Measurements from ENCODE around the gene KRTAP10-3. TPM values are rescaled to one million over a fixed set of nuclear protein-coding genes. Genes with fewer than 3 reads are reported as not detected.

The KRTAP10-3 gene
- polyA plus RNA-seq, 1 experiment, result not detected

DNA sequence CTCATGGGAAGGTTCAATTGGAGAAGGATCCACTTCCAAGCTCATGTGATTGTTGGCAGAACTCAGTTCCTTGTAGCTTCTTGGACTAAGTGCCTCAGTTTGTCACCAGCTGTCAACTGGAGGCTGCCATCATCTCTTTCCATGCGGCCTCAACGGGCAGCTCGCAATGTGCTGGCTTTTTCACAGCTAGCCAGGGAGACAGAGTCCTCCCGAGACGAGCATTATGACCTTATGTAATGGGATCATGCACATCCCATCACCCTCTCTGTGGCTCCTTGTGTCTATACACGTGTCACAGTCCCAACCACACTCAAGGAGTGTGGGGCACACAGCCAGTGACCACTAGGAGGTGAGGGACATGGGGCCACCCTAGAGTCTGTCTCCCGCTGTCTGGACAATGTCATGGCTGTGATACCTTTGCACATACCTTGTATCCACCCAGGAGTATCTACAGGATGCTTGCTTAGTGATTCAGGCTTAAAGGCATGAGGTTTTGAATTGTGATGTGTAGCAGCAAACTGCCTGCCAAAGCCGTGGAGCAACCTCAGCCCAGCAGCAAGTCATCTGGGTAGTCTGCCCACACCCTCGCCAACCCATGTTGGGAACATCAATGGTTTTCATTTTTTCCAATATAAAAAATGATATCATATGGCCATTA lies 37.6 kb upstream of the KRTAP10-3 start:
- Histone ChIP-seq H3K9me3 (ENCODE audit: control insufficient read depth, insufficient read depth, low read length) (no peaks in the 10 kb centered on the region; the same call in 1 of the 2 replicates), H3K27me3 (ENCODE audit: control insufficient read depth, insufficient read depth, low read length) (peaks cover 14% of the 10 kb centered on the region), H3K27ac (ENCODE audit: low read depth, low read length) (no peak overlapping the region), H3K4me3 (ENCODE audit: low read depth, low read length) (no peak overlapping the region)
- ChIA-PET CTCF (no interaction called here), POLR2A (no interaction called here)
- TF ChIP-seq, protein P1, sequence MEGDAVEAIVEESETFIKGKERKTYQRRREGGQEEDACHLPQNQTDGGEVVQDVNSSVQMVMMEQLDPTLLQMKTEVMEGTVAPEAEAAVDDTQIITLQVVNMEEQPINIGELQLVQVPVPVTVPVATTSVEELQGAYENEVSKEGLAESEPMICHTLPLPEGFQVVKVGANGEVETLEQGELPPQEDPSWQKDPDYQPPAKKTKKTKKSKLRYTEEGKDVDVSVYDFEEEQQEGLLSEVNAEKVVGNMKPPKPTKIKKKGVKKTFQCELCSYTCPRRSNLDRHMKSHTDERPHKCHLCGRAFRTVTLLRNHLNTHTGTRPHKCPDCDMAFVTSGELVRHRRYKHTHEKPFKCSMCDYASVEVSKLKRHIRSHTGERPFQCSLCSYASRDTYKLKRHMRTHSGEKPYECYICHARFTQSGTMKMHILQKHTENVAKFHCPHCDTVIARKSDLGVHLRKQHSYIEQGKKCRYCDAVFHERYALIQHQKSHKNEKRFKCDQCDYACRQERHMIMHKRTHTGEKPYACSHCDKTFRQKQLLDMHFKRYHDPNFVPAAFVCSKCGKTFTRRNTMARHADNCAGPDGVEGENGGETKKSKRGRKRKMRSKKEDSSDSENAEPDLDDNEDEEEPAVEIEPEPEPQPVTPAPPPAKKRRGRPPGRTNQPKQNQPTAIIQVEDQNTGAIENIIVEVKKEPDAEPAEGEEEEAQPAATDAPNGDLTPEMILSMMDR (IDR thresholded peaks at IDR 0.05; ENCODE audit: low read depth, low read length), result no peak
- DNase-seq (ENCODE audit: low read depth, low spot score), result no peak

DNA sequence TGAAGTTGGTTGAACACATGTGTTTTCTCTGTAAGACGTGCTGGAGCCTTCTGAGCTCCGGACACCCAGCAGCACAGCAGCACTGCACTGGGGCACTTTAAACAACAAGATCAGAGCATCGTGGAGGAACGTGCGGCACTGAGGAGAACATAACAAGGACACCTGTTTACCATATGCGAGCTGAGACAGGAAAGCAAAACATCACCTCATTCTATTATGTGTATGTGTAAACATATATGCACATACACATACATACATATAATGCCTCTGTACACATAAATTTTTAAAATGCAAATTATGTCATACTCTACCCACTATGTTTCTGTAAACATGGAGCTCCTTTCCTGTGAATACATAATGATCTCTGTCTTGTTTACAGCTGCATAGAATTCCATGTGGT lies 36.9 kb upstream of the KRTAP10-3 start:
- H3K27me3 ChIP-seq (ENCODE audit: control insufficient read depth, insufficient read depth, low read length), result peaks cover 14% of the 10 kb centered on the region
- no peak for DNase-seq (ENCODE audit: low read depth, low spot score)
- TF ChIP-seq, protein P1 (IDR thresholded peaks at IDR 0.05; ENCODE audit: low read depth, low read length), result no peak
- H3K27ac ChIP-seq (ENCODE audit: low read depth, low read length), result no peak overlapping the region
- H3K4me3 ChIP-seq (ENCODE audit: low read depth, low read length), result no peak overlapping the region
- ChIA-PET POLR2A (no interaction called here), CTCF (no interaction called here)
- no peaks in the 10 kb centered on the region; the same call in 1 of the 2 replicates for H3K9me3 ChIP-seq (ENCODE audit: control insufficient read depth, insufficient read depth, low read length)

DNA sequence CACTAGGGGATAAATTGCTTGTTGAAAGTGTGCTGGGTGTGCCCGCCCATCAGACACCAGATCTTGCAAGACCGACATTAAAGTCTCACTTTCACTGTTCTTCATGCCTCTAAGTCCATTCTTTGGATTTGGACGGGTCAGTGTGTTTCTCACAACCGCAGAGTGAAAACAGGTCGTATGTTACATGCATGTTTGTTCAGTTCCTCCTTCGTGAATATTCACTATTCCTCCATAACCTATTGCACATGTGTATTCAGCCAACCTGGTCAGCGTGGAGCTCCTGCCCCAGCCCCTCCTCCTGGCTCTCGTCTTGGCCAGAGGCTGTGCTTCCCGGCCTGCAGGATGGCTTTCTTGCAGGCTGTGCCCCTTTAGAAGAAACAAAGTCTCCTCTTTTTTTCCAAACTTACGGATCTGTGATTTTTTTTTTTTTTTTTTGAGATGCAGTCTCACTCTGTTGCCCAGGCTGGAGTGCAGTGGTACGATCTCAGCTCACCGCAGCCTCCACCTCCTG lies 35.9 kb upstream of the KRTAP10-3 start:
- TF ChIP-seq, protein P1 (IDR thresholded peaks at IDR 0.05; ENCODE audit: low read depth, low read length), result no peak
- Histone ChIP-seq H3K27me3 (ENCODE audit: control insufficient read depth, insufficient read depth, low read length) (peaks cover 14% of the 10 kb centered on the region), H3K4me3 (ENCODE audit: low read depth, low read length) (no peak overlapping the region), H3K27ac (ENCODE audit: low read depth, low read length) (no peak overlapping the region), H3K9me3 (ENCODE audit: control insufficient read depth, insufficient read depth, low read length) (no peaks in the 10 kb centered on the region; the same call in 1 of the 2 replicates)
- no peak for DNase-seq (ENCODE audit: low read depth, low spot score)
- POLR2A ChIA-PET, result no interaction called here
- CTCF ChIA-PET, result no interaction called here

DNA sequence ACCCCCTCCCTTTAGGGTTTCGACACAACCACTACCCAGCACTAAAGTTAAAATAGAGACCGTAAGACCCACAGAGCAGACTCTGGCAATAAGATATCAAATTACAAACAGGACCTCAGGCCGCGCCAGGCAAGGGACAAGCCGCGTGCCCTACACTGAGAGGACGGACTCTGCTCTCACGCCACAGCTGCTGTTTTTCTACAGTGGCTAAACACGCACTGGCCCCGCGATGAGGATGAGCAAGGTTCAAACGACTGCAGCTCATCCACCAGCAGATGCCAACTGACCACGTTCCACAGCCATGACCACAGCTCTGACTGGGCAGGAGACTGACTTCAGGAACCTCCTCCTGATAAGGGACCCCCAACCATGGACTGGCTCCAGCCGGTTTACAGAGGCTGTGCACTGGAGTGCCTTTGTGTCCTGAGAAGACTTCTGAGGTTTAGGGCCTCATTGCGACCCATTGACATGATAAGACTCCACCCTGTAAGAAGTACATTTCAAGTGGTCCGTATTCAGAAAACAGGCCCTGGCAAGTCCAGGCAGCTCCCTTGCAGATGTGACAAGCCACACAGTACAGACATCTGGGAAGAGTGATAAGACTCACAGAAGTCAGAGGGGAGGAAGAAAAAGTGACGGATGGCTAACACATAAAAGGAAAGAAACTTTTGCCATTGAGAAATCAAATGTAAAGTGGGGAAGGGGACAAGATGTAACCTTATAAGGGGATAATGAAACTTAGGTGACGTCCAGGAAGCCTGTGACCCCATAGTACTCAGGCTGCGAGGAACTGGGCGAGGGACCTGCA lies 35.2 kb upstream of the KRTAP10-3 start:
- TF ChIP-seq, protein P1 (IDR thresholded peaks at IDR 0.05; ENCODE audit: low read depth, low read length), result no peak
- POLR2A ChIA-PET, result no interaction called here
- Histone ChIP-seq H3K27me3 (ENCODE audit: control insufficient read depth, insufficient read depth, low read length) (peaks cover 14% of the 10 kb centered on the region), H3K27ac (ENCODE audit: low read depth, low read length) (no peak overlapping the region), H3K9me3 (ENCODE audit: control insufficient read depth, insufficient read depth, low read length) (no peaks in the 10 kb centered on the region; the same call in 1 of the 2 replicates), H3K4me3 (ENCODE audit: low read depth, low read length) (no peak overlapping the region)
- CTCF ChIA-PET, result no interaction called here
- DNase-seq (ENCODE audit: low read depth, low spot score), result no peak
